Renal pelvis (tissue), 12 donors: Measurements from ENCODE around the gene CASP6. TPM values are rescaled to one million over a fixed set of nuclear protein-coding genes. Genes with fewer than 3 reads are reported as not detected.

Source experiments
- DNase-seq: peaks from one replicate; pipeline ENCODE4 v3.0.0-alpha.2; 2013
- long read RNA-seq, 16 experiments: transcript quantifications; one replicate each; lab custom pipeline, GENCODE V29; 2026
- polyA plus RNA-seq, 3 donors: library from polyadenylated mRNA; unstranded; fragments of 120-200 nt; gene quantifications; one replicate each; pipeline ENCODE4 v1.2.1, GENCODE V29; 2013; ENCODE audit not compliant: insufficient read length in 3 of 3

The CASP6 gene
- polyA plus RNA-seq, result 10 to 100 TPM; 34.3 to 41.3 (median 40.4) TPM
- long read RNA-seq, donor 1, transcript CASP6-201 (7 exons, 1,548 nt), result major isoform, 13 of 14 reads
- long read RNA-seq, donor 1, partial matches to known transcripts, result 0 of 14 reads
- long read RNA-seq, donor 1, other reads (novel, unspliced or antisense), result 0 of 14 reads
- long read RNA-seq, donor 2, transcript CASP6-201 (7 exons, 1,548 nt), result major isoform, 18 of 18 reads
- long read RNA-seq, donor 2, partial matches to known transcripts, result 0 of 18 reads
- long read RNA-seq, donor 2, other reads (novel, unspliced or antisense), result 0 of 18 reads
- long read RNA-seq, donor 3, transcript CASP6-201 (7 exons, 1,548 nt), result major isoform, 9 of 9 reads
- long read RNA-seq, donor 3, partial matches to known transcripts, result 0 of 9 reads
- long read RNA-seq, donor 3, other reads (novel, unspliced or antisense), result 0 of 9 reads
- long read RNA-seq, donor 4, transcript CASP6-201 (7 exons, 1,548 nt), result major isoform, 12 of 12 reads
- long read RNA-seq, donor 4, partial matches to known transcripts, result 0 of 12 reads
- long read RNA-seq, donor 4, other reads (novel, unspliced or antisense), result 0 of 12 reads
- long read RNA-seq, donor 5, transcript CASP6-201 (7 exons, 1,548 nt), result major isoform, 7 of 7 reads
- long read RNA-seq, donor 5, partial matches to known transcripts, result 0 of 7 reads
- long read RNA-seq, donor 5, other reads (novel, unspliced or antisense), result 0 of 7 reads
- long read RNA-seq, donor 6, transcript CASP6-201 (7 exons, 1,548 nt), result major isoform, 10 of 12 reads
- long read RNA-seq, donor 6, partial matches to known transcripts, result 0 of 12 reads
- long read RNA-seq, donor 6, other reads (novel, unspliced or antisense), result 0 of 12 reads
- long read RNA-seq, donor 7, transcript CASP6-201 (7 exons, 1,548 nt), result major isoform, 12 of 13 reads
- long read RNA-seq, donor 7, partial matches to known transcripts, result 0 of 13 reads
- long read RNA-seq, donor 7, other reads (novel, unspliced or antisense), result 0 of 13 reads
- long read RNA-seq, donor 8, partial matches to known transcripts, result 0 of 5 reads
- long read RNA-seq, donor 8, other reads (novel, unspliced or antisense), result 0 of 5 reads
- long read RNA-seq, donor 9, transcript CASP6-201 (7 exons, 1,548 nt), result major isoform, 17 of 20 reads
- long read RNA-seq, donor 9, partial matches to known transcripts, result 0 of 20 reads
- long read RNA-seq, donor 9, other reads (novel, unspliced or antisense), result 0 of 20 reads
- long read RNA-seq, donor 10, transcript CASP6-201 (7 exons, 1,548 nt), result major isoform, 19 of 25 reads
- long read RNA-seq, donor 10, partial matches to known transcripts, result 0 of 25 reads
- long read RNA-seq, donor 10, other reads (novel, unspliced or antisense), result 5 of 25 reads
- long read RNA-seq, donor 11, transcript CASP6-201 (7 exons, 1,548 nt), result major isoform, 9 of 10 reads
- long read RNA-seq, donor 11, partial matches to known transcripts, result 0 of 10 reads
- long read RNA-seq, donor 11, other reads (novel, unspliced or antisense), result 0 of 10 reads
- long read RNA-seq, donor 12, transcript CASP6-201 (7 exons, 1,548 nt), result major isoform, 16 of 18 reads
- long read RNA-seq, donor 12, partial matches to known transcripts, result 0 of 18 reads
- long read RNA-seq, donor 12, other reads (novel, unspliced or antisense), result 0 of 18 reads
- long read RNA-seq, donor 13, partial matches to known transcripts, result 0 of 4 reads
- long read RNA-seq, donor 13, other reads (novel, unspliced or antisense), result 0 of 4 reads
- long read RNA-seq, donor 14, transcript CASP6-201 (7 exons, 1,548 nt), result major isoform, 22 of 26 reads
- long read RNA-seq, donor 14, partial matches to known transcripts, result 0 of 26 reads
- long read RNA-seq, donor 14, other reads (novel, unspliced or antisense), result 0 of 26 reads
- long read RNA-seq, donor 15, transcript CASP6-201 (7 exons, 1,548 nt), result major isoform, 39 of 44 reads
- long read RNA-seq, donor 15, partial matches to known transcripts, result 0 of 44 reads
- long read RNA-seq, donor 15, other reads (novel, unspliced or antisense), result 5 of 44 reads
- long read RNA-seq, donor 16, transcript CASP6-201 (7 exons, 1,548 nt), result major isoform, 20 of 23 reads
- long read RNA-seq, donor 16, partial matches to known transcripts, result 0 of 23 reads
- long read RNA-seq, donor 16, other reads (novel, unspliced or antisense), result 0 of 23 reads

GRCh38 chr4:109702950-109703663, at the start of gene CASP6:
TSS of gene CASP6 (minus strand) at chr4:109703445. CDS start at chr4:109703395, 50 bp downstream.
- DNase-seq, result peak; percentile 81

- DNase-seq, result no peak
These were observed 49.3 kb upstream of the CASP6 start for GRCh38 chr4:109752525-109752924.

GRCh38 chr4:109751852-109752251, 48.6 kb upstream of the CASP6 start:
- DNase-seq, result no peak

- DNase-seq, result no peak
These were observed 47.5 kb upstream of the CASP6 start for GRCh38 chr4:109750652-109751244.

- no peak for DNase-seq
These were observed 46.3 kb upstream of the CASP6 start for GRCh38 chr4:109749388-109750082.

- no peak for DNase-seq
These were observed 44.9 kb upstream of the CASP6 start for GRCh38 chr4:109748114-109748513.

GRCh38 chr4:109746728-109747127, 43.5 kb upstream of the CASP6 start:
- no peak for DNase-seq

- no peak for DNase-seq
These were observed 42.6 kb upstream of the CASP6 start for GRCh38 chr4:109745830-109746229.

GRCh38 chr4:109739547-109739946, 36.3 kb upstream of the CASP6 start:
- no peak for DNase-seq

GRCh38 chr4:109738104-109738872, 35.0 kb upstream of the CASP6 start:
- DNase-seq, result no peak

GRCh38 chr4:109735566-109736365, 32.5 kb upstream of the CASP6 start:
- DNase-seq, result no peak

- DNase-seq, result no peak
These were observed 30.5 kb upstream of the CASP6 start for GRCh38 chr4:109733728-109734127.

GRCh38 chr4:109730619-109731545, 27.6 kb upstream of the CASP6 start:
- no peak for DNase-seq

- peak; percentile 76 for DNase-seq
These were observed 26.7 kb upstream of the CASP6 start, which contains the start of gene PLA2G12A for GRCh38 chr4:109729718-109730618. TSS of gene PLA2G12A (minus strand) at chr4:109730070. CDS start at chr4:109729809, 261 bp downstream.
